ENCODE data around the gene UCN2. TPM values are rescaled to one million over a fixed set of nuclear protein-coding genes. Genes with fewer than 3 reads are reported as not detected.

UCN2 gene
- total and polyA plus RNA-seq, 9 of the 15 experiments (the other 6 are each of a cell fraction or from before 2014, with no cell fraction given) = 0.08 to 0.11 TPM; not detected in 7

GRCh38 chr3:48556796-48557626, 6.6 kb downstream of the UCN2 start, which contains the start of gene PFKFB4 (continued):
- no peak for TF ChIP-seq IFI16 (CRISPR knock-in tag; IDR thresholded peaks at IDR 0.05)
- 0 out of 4 replicates have a peak, but pooled peaks of 1 of the 2 experiments have one; percentile 18 for TF ChIP-seq FOXK2 (conservative IDR thresholded peaks at IDR 0.05 in 1 of 2, IDR thresholded peaks at IDR 0.05 in 1 of 2; ENCODE audit: low read depth in 2 of 2)
- no peak for TF ChIP-seq FOS (IDR thresholded peaks at IDR 0.05; ENCODE audit: extremely low read depth, insufficient read length)
- TF ChIP-seq, protein P1, sequence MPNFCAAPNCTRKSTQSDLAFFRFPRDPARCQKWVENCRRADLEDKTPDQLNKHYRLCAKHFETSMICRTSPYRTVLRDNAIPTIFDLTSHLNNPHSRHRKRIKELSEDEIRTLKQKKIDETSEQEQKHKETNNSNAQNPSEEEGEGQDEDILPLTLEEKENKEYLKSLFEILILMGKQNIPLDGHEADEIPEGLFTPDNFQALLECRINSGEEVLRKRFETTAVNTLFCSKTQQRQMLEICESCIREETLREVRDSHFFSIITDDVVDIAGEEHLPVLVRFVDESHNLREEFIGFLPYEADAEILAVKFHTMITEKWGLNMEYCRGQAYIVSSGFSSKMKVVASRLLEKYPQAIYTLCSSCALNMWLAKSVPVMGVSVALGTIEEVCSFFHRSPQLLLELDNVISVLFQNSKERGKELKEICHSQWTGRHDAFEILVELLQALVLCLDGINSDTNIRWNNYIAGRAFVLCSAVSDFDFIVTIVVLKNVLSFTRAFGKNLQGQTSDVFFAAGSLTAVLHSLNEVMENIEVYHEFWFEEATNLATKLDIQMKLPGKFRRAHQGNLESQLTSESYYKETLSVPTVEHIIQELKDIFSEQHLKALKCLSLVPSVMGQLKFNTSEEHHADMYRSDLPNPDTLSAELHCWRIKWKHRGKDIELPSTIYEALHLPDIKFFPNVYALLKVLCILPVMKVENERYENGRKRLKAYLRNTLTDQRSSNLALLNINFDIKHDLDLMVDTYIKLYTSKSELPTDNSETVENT (CRISPR knock-in tag; IDR thresholded peaks at IDR 0.05) = peak; percentile 59; the same call in 1 of the 2 replicates
- peak in 1 of 3 experiments; percentile 10 for TF ChIP-seq YY1 (IDR thresholded peaks at IDR 0.05; ENCODE audit: borderline replicate concordance in 1 of 3, control insufficient read depth in 1 of 3, extremely low read depth in 1 of 3, insufficient read depth in 3 of 3, insufficient read length in 1 of 3, insufficient replicate concordance in 2 of 3, low read depth in 1 of 3, low read length in 2 of 3)
- TF ChIP-seq SRSF9 (IDR thresholded peaks at IDR 0.05; ENCODE audit: borderline replicate concordance, low read depth, low read length) = no peak
- 0 out of 2 replicates have a peak, but pooled peaks have one; percentile 11 for TF ChIP-seq RB1 (IDR thresholded peaks at IDR 0.05; ENCODE audit: low read depth)
- no peak for TF ChIP-seq SIX5 (IDR thresholded peaks at IDR 0.05; ENCODE audit: borderline replicate concordance in 1 of 2, insufficient read depth in 1 of 2, low read depth in 1 of 2, low read length in 2 of 2)
- TF ChIP-seq EGR1 (conservative IDR thresholded peaks at IDR 0.05) = 0 out of 2 replicates have a peak, but pooled peaks have one; percentile 4
- TF ChIP-seq, protein P2, sequence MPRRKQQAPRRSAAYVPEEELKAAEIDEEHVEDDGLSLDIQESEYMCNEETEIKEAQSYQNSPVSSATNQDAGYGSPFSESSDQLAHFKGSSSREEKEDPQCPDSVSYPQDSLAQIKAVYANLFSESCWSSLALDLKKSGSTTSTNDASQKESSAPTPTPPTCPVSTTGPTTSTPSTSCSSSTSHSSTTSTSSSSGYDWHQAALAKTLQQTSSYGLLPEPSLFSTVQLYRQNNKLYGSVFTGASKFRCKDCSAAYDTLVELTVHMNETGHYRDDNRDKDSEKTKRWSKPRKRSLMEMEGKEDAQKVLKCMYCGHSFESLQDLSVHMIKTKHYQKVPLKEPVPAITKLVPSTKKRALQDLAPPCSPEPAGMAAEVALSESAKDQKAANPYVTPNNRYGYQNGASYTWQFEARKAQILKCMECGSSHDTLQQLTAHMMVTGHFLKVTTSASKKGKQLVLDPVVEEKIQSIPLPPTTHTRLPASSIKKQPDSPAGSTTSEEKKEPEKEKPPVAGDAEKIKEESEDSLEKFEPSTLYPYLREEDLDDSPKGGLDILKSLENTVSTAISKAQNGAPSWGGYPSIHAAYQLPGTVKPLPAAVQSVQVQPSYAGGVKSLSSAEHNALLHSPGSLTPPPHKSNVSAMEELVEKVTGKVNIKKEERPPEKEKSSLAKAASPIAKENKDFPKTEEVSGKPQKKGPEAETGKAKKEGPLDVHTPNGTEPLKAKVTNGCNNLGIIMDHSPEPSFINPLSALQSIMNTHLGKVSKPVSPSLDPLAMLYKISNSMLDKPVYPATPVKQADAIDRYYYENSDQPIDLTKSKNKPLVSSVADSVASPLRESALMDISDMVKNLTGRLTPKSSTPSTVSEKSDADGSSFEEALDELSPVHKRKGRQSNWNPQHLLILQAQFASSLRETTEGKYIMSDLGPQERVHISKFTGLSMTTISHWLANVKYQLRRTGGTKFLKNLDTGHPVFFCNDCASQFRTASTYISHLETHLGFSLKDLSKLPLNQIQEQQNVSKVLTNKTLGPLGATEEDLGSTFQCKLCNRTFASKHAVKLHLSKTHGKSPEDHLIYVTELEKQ (CRISPR knock-in tag; IDR thresholded peaks at IDR 0.05) = no peak
- TF ChIP-seq RAD51 (IDR thresholded peaks at IDR 0.05; ENCODE audit: borderline replicate concordance, low read depth) = no peak
- no peak for TF ChIP-seq SAP30 (IDR thresholded peaks at IDR 0.05; ENCODE audit: borderline replicate concordance, insufficient read depth, low read depth, low read length, poor library complexity, severe bottlenecking)
- TF ChIP-seq SREBF1 (IDR thresholded peaks at IDR 0.05; ENCODE audit: borderline replicate concordance, low read depth, low read length) = no peak
- no peak for TF ChIP-seq KLF6 (CRISPR knock-in tag; IDR thresholded peaks at IDR 0.05; ENCODE audit: borderline replicate concordance)
- TF ChIP-seq ZNF217 (CRISPR knock-in tag; IDR thresholded peaks at IDR 0.05) = no peak
- TF ChIP-seq HMGN3 (IDR thresholded peaks at IDR 0.05; ENCODE audit: borderline replicate concordance, extremely low read depth, insufficient read length, low read depth, low read length) = peak; percentile 58
- TF ChIP-seq FOXP1 (CRISPR knock-in tag; IDR thresholded peaks at IDR 0.05) = peak; percentile 67; the same call in 1 of the 2 replicates
- TF ChIP-seq SUPT5H (IDR thresholded peaks at IDR 0.05) = peak; percentile 24; the same call in 1 of the 2 replicates

Measured in K562 (cell line).